HEK293 (cell line): ENCODE results near the gene ABCA1.
A peak's percentile ranks its signal among the peaks of the same experiment; 100 is the strongest.
"Not testable (repeated sequence)": the region's sequence is repeated elsewhere in the genome, so short reads cannot be mapped to it uniquely, and the experiment has no call there.

Source experiments
- CTCF ChIA-PET: fragments of 350-600 bp; formaldehyde crosslinking; extraction: SDS; loops from one replicate; lab custom pipeline; 2021; ENCODE audit warnings: antibody characterized with exemption; lab: Yijun Ruan, JAX
- POLR2A ChIA-PET: fragments of 300-600 bp; formaldehyde crosslinking; extraction: SDS; loops from one replicate; lab custom pipeline; 2020; ENCODE audit warnings: antibody characterized with exemption, inconsistent platforms; lab: Yijun Ruan, JAX
- H3K27ac ChIP-seq: fragments of 200-500 bp; sonication (Bioruptor generic); 2 replicates; pipeline ENCODE4 v1.5.1; 2014; ENCODE audit warnings: low read depth, low read length, control low read depth, inconsistent platforms; ENCODE audit errors: extremely low read depth
- H3K36me3 ChIP-seq, 2 experiments: fragments of 200-500 bp in 1 of 2; sonication (Bioruptor generic) in 1 of 2; 1 replicate in 1 of 2; 2 replicates in 1 of 2; pipeline ENCODE4 v1.5.1; 2014 to 2017; ENCODE audit warnings: inconsistent platforms in 2 of 2, low read length in 2 of 2; ENCODE audit not compliant: control insufficient read depth in 2 of 2, insufficient read depth in 1 of 2
- H3K4me1 ChIP-seq: fragments of 200-500 bp; sonication (Bioruptor generic); 2 replicates; pipeline ENCODE4 v1.5.1; 2014; ENCODE audit warnings: mild to moderate bottlenecking, low read length, inconsistent platforms; ENCODE audit not compliant: control insufficient read depth, insufficient read depth
- H3K4me3 ChIP-seq: 2 replicates; pipeline ENCODE4 v1.5.1; 2011; ENCODE audit warnings: low read depth, mild to moderate bottlenecking, control low read depth, low read length, moderate library complexity
- H3K9me3 ChIP-seq: fragments of 200-500 bp; sonication (Bioruptor generic); 2 replicates; pipeline ENCODE4 v1.5.1; 2014; ENCODE audit warnings: low read depth, low read length, inconsistent platforms; ENCODE audit not compliant: control insufficient read depth, insufficient read depth
- GLI4 ChIP-seq: fragments of 450-650 bp; formaldehyde crosslinking; IDR thresholded peaks from 2 replicates; pipeline ENCODE4 v1.5.1; 2016; ENCODE audit warnings: missing biosample characterization, missing genetic modification characterization
- WT1 ChIP-seq: fragments of 450-650 bp; formaldehyde crosslinking; IDR thresholded peaks from 2 replicates; pipeline ENCODE4 v1.5.1; 2016; ENCODE audit warnings: missing biosample characterization, missing genetic modification characterization
- ZNF140 ChIP-seq: fragments of 450-650 bp; formaldehyde crosslinking; IDR thresholded peaks from 2 replicates; pipeline ENCODE4 v1.5.1; 2016; ENCODE audit warnings: missing biosample characterization, missing genetic modification characterization
- ZNF211 ChIP-seq: fragments of 450-650 bp; formaldehyde crosslinking; IDR thresholded peaks from 2 replicates; pipeline ENCODE4 v1.5.1; 2016; ENCODE audit warnings: low read depth, missing biosample characterization, missing genetic modification characterization
- ZNF37A ChIP-seq: fragments of 450-650 bp; IDR thresholded peaks from 2 replicates; pipeline ENCODE4 v1.5.1; 2018; ENCODE audit warnings: missing biosample characterization, missing genetic modification characterization
- ZNF394 ChIP-seq: fragments of 450-650 bp; formaldehyde crosslinking; IDR thresholded peaks from 2 replicates; pipeline ENCODE4 v1.5.1; 2016; ENCODE audit warnings: missing biosample characterization, missing genetic modification characterization, mild to moderate bottlenecking, moderate library complexity, borderline replicate concordance
- ZNF416 ChIP-seq: fragments of 450-650 bp; formaldehyde crosslinking; IDR thresholded peaks from 2 replicates; pipeline ENCODE4 v1.5.1; 2016; ENCODE audit warnings: missing biosample characterization, missing genetic modification characterization
- ZNF426 ChIP-seq: fragments of 450-650 bp; formaldehyde crosslinking; IDR thresholded peaks from 2 replicates; pipeline ENCODE4 v1.5.1; 2017; ENCODE audit warnings: missing biosample characterization, missing genetic modification characterization, mild to moderate bottlenecking, inconsistent platforms, moderate library complexity
- ZNF521 ChIP-seq: fragments of 450-650 bp; formaldehyde crosslinking; IDR thresholded peaks from 2 replicates; pipeline ENCODE4 v1.5.1; 2017; ENCODE audit warnings: missing biosample characterization, mild to moderate bottlenecking, missing genetic modification characterization
- ZNF555 ChIP-seq: fragments of 450-650 bp; formaldehyde crosslinking; conservative IDR thresholded peaks from 2 replicates; pipeline ENCODE4 v1.5.1; 2017; ENCODE audit warnings: missing biosample characterization, mild to moderate bottlenecking, missing genetic modification characterization, inconsistent platforms
- ZNF623 ChIP-seq: fragments of 450-650 bp; formaldehyde crosslinking; IDR thresholded peaks from 2 replicates; pipeline ENCODE4 v1.5.1; 2016; ENCODE audit warnings: missing biosample characterization, missing genetic modification characterization
- ZNF654 ChIP-seq: fragments of 450-650 bp; formaldehyde crosslinking; IDR thresholded peaks from 2 replicates; pipeline ENCODE4 v1.5.1; 2016; ENCODE audit warnings: low read depth, missing biosample characterization, missing genetic modification characterization
- ZNF677 ChIP-seq: fragments of 450-650 bp; IDR thresholded peaks from 2 replicates; pipeline ENCODE4 v1.5.0; 2018; ENCODE audit warnings: missing biosample characterization, mild to moderate bottlenecking, missing genetic modification characterization, moderate library complexity
- TF ChIP-seq, protein P1 (sequence below): fragments of 450-650 bp; formaldehyde crosslinking; conservative IDR thresholded peaks from 2 replicates; pipeline ENCODE4 v1.5.1; 2016; ENCODE audit warnings: low read depth, missing biosample characterization, missing genetic modification characterization
- TF ChIP-seq, protein P2 (sequence below): fragments of 450-650 bp; formaldehyde crosslinking; IDR thresholded peaks from 2 replicates; pipeline ENCODE4 v1.5.1; 2016; ENCODE audit warnings: missing biosample characterization, missing genetic modification characterization
- TF ChIP-seq, protein P3 (sequence below): fragments of 450-650 bp; formaldehyde crosslinking; conservative IDR thresholded peaks from 2 replicates; pipeline ENCODE4 v1.5.1; 2016; ENCODE audit warnings: low read depth, missing biosample characterization, missing genetic modification characterization

Gene ABCA1

DNA sequence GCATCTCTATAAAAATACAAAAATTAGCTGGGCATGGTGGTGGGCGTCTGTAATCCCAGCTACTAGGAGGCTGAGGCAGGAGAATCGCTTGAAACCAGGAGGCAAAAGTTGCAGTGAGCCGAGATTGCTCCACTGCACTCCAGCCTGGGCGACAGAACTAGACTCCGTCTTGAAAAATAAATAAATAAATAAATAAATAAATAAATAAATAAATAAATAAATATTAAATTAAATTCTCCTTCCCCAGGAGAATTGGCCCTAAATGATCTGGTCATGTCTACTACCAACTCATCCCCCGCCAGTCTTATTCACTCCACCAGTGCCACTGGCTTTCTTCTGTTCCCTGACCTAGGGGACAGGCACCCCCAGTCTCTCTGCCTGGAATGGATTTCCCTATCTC is 29.6 kb downstream of the ABCA1 start:
- CTCF ChIA-PET = interaction anchor here (1.2 to 1.3 kb wide), 2 partner anchors 34 to 35 kb away, joined by 3 to 5 read pairs; no protein-coding TSS in a partner anchor
- H3K36me3 ChIP-seq, POLR2A ChIA-PET, H3K4me3 ChIP-seq, H3K9me3 ChIP-seq, H3K27ac ChIP-seq, H3K4me1 ChIP-seq: not testable (repeated sequence)
- TF ChIP-seq ZNF623 (tag by site-specific recombination) (peak; percentile 58), ZNF394 (tag by site-specific recombination) (peak; percentile 64; the same call in 1 of the 2 replicates), ZNF426 (peak; percentile 60), ZNF654 (tag by site-specific recombination) (0 out of 2 replicates have a peak, but pooled peaks have one; percentile 5), ZNF555 (tag by site-specific recombination) (peak; percentile 47), ZNF140 (tag by site-specific recombination) (peak; percentile 24; the same call in 1 of the 2 replicates)
- TF ChIP-seq, protein P1, sequence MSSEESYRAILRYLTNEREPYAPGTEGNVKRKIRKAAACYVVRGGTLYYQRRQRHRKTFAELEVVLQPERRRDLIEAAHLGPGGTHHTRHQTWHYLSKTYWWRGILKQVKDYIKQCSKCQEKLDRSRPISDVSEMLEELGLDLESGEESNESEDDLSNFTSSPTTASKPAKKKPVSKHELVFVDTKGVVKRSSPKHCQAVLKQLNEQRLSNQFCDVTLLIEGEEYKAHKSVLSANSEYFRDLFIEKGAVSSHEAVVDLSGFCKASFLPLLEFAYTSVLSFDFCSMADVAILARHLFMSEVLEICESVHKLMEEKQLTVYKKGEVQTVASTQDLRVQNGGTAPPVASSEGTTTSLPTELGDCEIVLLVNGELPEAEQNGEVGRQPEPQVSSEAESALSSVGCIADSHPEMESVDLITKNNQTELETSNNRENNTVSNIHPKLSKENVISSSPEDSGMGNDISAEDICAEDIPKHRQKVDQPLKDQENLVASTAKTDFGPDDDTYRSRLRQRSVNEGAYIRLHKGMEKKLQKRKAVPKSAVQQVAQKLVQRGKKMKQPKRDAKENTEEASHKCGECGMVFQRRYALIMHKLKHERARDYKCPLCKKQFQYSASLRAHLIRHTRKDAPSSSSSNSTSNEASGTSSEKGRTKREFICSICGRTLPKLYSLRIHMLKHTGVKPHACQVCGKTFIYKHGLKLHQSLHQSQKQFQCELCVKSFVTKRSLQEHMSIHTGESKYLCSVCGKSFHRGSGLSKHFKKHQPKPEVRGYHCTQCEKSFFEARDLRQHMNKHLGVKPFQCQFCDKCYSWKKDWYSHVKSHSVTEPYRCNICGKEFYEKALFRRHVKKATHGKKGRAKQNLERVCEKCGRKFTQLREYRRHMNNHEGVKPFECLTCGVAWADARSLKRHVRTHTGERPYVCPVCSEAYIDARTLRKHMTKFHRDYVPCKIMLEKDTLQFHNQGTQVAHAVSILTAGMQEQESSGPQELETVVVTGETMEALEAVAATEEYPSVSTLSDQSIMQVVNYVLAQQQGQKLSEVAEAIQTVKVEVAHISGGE (tag by site-specific recombination) = peak; percentile 48; the same call in 1 of the 2 replicates
- TF ChIP-seq, protein P2, sequence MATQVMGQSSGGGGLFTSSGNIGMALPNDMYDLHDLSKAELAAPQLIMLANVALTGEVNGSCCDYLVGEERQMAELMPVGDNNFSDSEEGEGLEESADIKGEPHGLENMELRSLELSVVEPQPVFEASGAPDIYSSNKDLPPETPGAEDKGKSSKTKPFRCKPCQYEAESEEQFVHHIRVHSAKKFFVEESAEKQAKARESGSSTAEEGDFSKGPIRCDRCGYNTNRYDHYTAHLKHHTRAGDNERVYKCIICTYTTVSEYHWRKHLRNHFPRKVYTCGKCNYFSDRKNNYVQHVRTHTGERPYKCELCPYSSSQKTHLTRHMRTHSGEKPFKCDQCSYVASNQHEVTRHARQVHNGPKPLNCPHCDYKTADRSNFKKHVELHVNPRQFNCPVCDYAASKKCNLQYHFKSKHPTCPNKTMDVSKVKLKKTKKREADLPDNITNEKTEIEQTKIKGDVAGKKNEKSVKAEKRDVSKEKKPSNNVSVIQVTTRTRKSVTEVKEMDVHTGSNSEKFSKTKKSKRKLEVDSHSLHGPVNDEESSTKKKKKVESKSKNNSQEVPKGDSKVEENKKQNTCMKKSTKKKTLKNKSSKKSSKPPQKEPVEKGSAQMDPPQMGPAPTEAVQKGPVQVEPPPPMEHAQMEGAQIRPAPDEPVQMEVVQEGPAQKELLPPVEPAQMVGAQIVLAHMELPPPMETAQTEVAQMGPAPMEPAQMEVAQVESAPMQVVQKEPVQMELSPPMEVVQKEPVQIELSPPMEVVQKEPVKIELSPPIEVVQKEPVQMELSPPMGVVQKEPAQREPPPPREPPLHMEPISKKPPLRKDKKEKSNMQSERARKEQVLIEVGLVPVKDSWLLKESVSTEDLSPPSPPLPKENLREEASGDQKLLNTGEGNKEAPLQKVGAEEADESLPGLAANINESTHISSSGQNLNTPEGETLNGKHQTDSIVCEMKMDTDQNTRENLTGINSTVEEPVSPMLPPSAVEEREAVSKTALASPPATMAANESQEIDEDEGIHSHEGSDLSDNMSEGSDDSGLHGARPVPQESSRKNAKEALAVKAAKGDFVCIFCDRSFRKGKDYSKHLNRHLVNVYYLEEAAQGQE (tag by site-specific recombination) = peak; percentile 39; the same call in 1 of the 2 replicates
- TF ChIP-seq, protein P3, sequence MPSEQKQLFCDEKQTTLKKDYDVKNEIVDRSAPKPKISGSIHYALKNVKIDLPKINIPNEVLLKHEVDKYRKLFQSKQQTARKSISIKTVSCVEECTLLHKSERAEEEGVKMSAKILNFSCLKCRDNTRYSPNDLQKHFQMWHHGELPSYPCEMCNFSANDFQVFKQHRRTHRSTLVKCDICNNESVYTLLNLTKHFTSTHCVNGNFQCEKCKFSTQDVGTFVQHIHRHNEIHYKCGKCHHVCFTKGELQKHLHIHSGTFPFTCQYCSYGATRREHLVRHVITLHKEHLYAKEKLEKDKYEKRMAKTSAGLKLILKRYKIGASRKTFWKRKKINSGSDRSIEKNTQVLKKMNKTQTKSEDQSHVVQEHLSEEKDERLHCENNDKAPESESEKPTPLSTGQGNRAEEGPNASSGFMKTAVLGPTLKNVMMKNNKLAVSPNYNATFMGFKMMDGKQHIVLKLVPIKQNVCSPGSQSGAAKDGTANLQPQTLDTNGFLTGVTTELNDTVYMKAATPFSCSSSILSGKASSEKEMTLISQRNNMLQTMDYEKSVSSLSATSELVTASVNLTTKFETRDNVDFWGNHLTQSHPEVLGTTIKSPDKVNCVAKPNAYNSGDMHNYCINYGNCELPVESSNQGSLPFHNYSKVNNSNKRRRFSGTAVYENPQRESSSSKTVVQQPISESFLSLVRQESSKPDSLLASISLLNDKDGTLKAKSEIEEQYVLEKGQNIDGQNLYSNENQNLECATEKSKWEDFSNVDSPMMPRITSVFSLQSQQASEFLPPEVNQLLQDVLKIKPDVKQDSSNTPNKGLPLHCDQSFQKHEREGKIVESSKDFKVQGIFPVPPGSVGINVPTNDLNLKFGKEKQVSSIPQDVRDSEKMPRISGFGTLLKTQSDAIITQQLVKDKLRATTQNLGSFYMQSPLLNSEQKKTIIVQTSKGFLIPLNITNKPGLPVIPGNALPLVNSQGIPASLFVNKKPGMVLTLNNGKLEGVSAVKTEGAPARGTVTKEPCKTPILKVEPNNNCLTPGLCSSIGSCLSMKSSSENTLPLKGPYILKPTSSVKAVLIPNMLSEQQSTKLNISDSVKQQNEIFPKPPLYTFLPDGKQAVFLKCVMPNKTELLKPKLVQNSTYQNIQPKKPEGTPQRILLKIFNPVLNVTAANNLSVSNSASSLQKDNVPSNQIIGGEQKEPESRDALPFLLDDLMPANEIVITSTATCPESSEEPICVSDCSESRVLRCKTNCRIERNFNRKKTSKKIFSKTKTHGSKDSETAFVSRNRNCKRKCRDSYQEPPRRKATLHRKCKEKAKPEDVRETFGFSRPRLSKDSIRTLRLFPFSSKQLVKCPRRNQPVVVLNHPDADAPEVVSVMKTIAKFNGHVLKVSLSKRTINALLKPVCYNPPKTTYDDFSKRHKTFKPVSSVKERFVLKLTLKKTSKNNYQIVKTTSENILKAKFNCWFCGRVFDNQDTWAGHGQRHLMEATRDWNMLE (tag by site-specific recombination) = peak; percentile 71; the same call in 1 of the 2 replicates

DNA sequence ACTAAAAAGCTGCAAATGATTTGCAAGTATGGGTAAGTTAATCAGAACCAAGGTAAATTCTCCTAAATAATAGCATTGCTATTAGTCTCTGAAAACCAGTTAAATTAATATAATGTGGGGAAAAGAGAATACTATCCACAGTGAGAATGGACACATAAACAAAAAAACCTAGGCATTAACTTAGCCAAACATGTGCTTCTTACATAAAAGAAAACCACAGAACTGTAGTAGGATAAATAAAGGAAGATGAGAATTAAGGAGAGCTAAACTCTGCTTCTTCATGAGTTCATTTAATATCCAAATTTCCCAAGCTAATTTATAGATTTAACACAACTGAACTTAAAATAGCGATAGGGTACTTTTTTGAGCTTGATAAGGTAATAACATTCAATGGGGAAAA is 31.8 kb downstream of the ABCA1 start:
- no peaks in the 10 kb centered on the region for H3K36me3 ChIP-seq
- ChIA-PET CTCF (interaction anchor here (0.7 to 0.8 kb wide), 2 partner anchors 32 to 36 kb away, joined by 3 read pairs; no protein-coding TSS in a partner anchor), POLR2A (interaction anchor here (0.7 kb wide), 1 partner anchor 27 kb away, joined by 3 read pairs; no protein-coding TSS in a partner anchor)
- no peak overlapping the region for H3K27ac ChIP-seq
- no peaks in the 10 kb centered on the region for H3K9me3 ChIP-seq
- no peak overlapping the region for H3K4me3 ChIP-seq
- H3K4me1 ChIP-seq = no peaks in the 10 kb centered on the region
- TF ChIP-seq ZNF416 (no peak), GLI4 (tag by site-specific recombination) (no peak), ZNF211 (tag by site-specific recombination) (no peak), WT1 (no peak), ZNF521 (tag by site-specific recombination) (no peak), ZNF677 (tag by site-specific recombination) (no peak), ZNF37A (tag by site-specific recombination) (no peak)
- TF ChIP-seq, protein P3 (tag by site-specific recombination) = no peak
